SK-N-SH (cell line): ENCODE results near the gene F7. TPM values are rescaled to one million over a fixed set of nuclear protein-coding genes. Genes with fewer than 3 reads are reported as not detected.

Source experiments
- CTCF ChIA-PET: fragments of 300-600, 350-600 bp; formaldehyde crosslinking; extraction: SDS; loops from one replicate; lab custom pipeline; 2021; lab: Yijun Ruan, JAX
- POLR2A ChIA-PET: fragments of 350-600 bp; sonication (Branson Sonifier 250); formaldehyde crosslinking; extraction: SDS; loops from one replicate; lab custom pipeline; 2020; ENCODE audit warnings: antibody characterized with exemption, inconsistent platforms; lab: Yijun Ruan, JAX
- DNase-seq: peaks from one replicate; pipeline ENCODE4 v3.0.0; 2012
- H2AFZ ChIP-seq: fragments of 200-600 bp; sonication (generic); 2 replicates; pipeline ENCODE4 v1.8.1; 2016; ENCODE audit warnings: antibody characterized with exemption, mild to moderate bottlenecking, low read depth
- H3F3A ChIP-seq: fragments of 200-600 bp; sonication (generic); replicated peaks from 2 replicates; pipeline ENCODE3; 2016; ENCODE audit warnings: antibody characterized with exemption, mild to moderate bottlenecking; ENCODE audit not compliant: insufficient read depth
- H3K27ac ChIP-seq, 2 experiments: fragments of 200-500 bp in 1 of 2; fragments of 200-600 bp in 1 of 2; sonication (Bioruptor generic) in 1 of 2; sonication (generic), shearing (Covaris generic) in 1 of 2; 2 replicates each; pipeline versions ENCODE4 v1.5.1 to v1.6.1; 2014 to 2016; ENCODE audit warnings: low read depth in 2 of 2, inconsistent platforms in 1 of 2, low read length in 1 of 2, mild to moderate bottlenecking in 1 of 2, mixed read lengths in 1 of 2
- H3K27me3 ChIP-seq: fragments of 200-600 bp; sonication (generic), shearing (Covaris generic); 2 replicates; pipeline ENCODE4 v1.6.1; 2016; ENCODE audit warnings: mixed run types; ENCODE audit not compliant: insufficient read depth
- H3K36me3 ChIP-seq, 2 experiments: fragments of 200-500 bp in 1 of 2; fragments of 200-600 bp in 1 of 2; sonication (Bioruptor generic) in 1 of 2; sonication (generic) in 1 of 2; replicated peaks in 1 of 2; 2 replicates each; pipeline versions ENCODE3 to v1.5.1; 2014 to 2016; ENCODE audit warnings: low read length in 1 of 2, mild to moderate bottlenecking in 1 of 2; ENCODE audit not compliant: insufficient read depth in 2 of 2, control insufficient read depth in 1 of 2
- H3K4me1 ChIP-seq, 2 experiments: fragments of 200-500 bp in 1 of 2; fragments of 200-600 bp in 1 of 2; sonication (Bioruptor generic) in 1 of 2; sonication (generic), shearing (Covaris generic) in 1 of 2; 2 replicates each; pipeline versions ENCODE4 v1.5.1 to v1.6.1; 2014 to 2016; ENCODE audit warnings: low read depth in 1 of 2, low read length in 1 of 2, mixed run types in 1 of 2; ENCODE audit not compliant: insufficient read depth in 2 of 2, control insufficient read depth in 1 of 2
- H3K4me2 ChIP-seq: fragments of 200-600 bp; sonication (generic), shearing (Covaris generic); 2 replicates; pipeline ENCODE4 v1.6.1; 2017; ENCODE audit warnings: mixed run types
- H3K4me3 ChIP-seq, 2 experiments: fragments of 200-500 bp in 1 of 2; fragments of 200-600 bp in 1 of 2; sonication (Bioruptor generic) in 1 of 2; sonication (generic), shearing (Covaris generic) in 1 of 2; 2 replicates each; pipeline versions ENCODE4 v1.5.1 to v1.8.1; 2014 to 2016; ENCODE audit warnings: low read depth in 2 of 2, inconsistent platforms in 1 of 2, low read length in 1 of 2, mild to moderate bottlenecking in 1 of 2, mixed read lengths in 1 of 2, moderate library complexity in 1 of 2
- H3K79me2 ChIP-seq: fragments of 200-600 bp; sonication (generic); 2 replicates; pipeline ENCODE4 v1.8.1; 2017; ENCODE audit warnings: mild to moderate bottlenecking; ENCODE audit not compliant: insufficient read depth
- H3K9ac ChIP-seq: fragments of 200-600 bp; sonication (generic); 2 replicates; pipeline ENCODE4 v1.6.1; 2017; ENCODE audit warnings: mixed run types
- H3K9me2 ChIP-seq: fragments of 200-600 bp; sonication (generic); 2 replicates; pipeline ENCODE4 v1.6.1; 2017; ENCODE audit warnings: mixed run types
- H3K9me3 ChIP-seq: fragments of 200-600 bp; sonication (generic); 2 replicates; pipeline ENCODE4 v1.6.1; 2017; ENCODE audit warnings: mixed run types, mild to moderate bottlenecking, moderate library complexity
- H4K20me1 ChIP-seq: fragments of 200-600 bp; sonication (generic); 2 replicates; pipeline ENCODE4 v1.6.1; 2017; ENCODE audit warnings: mild to moderate bottlenecking, mixed run types; ENCODE audit not compliant: insufficient read depth
- CHD2 ChIP-seq: fragments of 150-350 bp; IDR thresholded peaks from 2 replicates; pipeline ENCODE4 v1.6.1; 2018; ENCODE audit warnings: low read length; ENCODE audit not compliant: partially characterized antibody
- EP300 ChIP-seq, 2 experiments: IDR thresholded peaks; 2 replicates each; pipeline versions ENCODE4 v1.4.0 to v1.6.1; 2012; ENCODE audit warnings: borderline replicate concordance in 1 of 2, low read depth in 1 of 2, low read length in 1 of 2
- FOSL2 ChIP-seq: IDR thresholded peaks from 2 replicates; pipeline ENCODE4 v1.4.0; 2012; ENCODE audit warnings: low read depth, mild to moderate bottlenecking, moderate library complexity, borderline replicate concordance
- FOXJ3 ChIP-seq: sonication (generic); formaldehyde crosslinking; IDR thresholded peaks from 2 replicates; pipeline ENCODE4 v1.5.1; 2020; ENCODE audit warnings: mild to moderate bottlenecking, missing genetic modification reagents
- GABPA ChIP-seq: IDR thresholded peaks from 2 replicates; pipeline ENCODE4 v1.4.0; 2012; ENCODE audit warnings: low read depth, mild to moderate bottlenecking
- IRF3 ChIP-seq: fragments of 150-350 bp; IDR thresholded peaks from 2 replicates; pipeline ENCODE4 v1.6.1; 2016; ENCODE audit warnings: mild to moderate bottlenecking, low read depth, low read length
- MAX ChIP-seq: IDR thresholded peaks from 2 replicates; pipeline ENCODE4 v1.4.0; 2012; ENCODE audit warnings: low read depth
- MEF2A ChIP-seq: IDR thresholded peaks from 2 replicates; pipeline ENCODE4 v1.4.0; 2012; ENCODE audit warnings: low read depth, borderline replicate concordance
- MXI1 ChIP-seq: IDR thresholded peaks from 2 replicates; pipeline ENCODE4 v1.6.1; 2012; ENCODE audit warnings: mild to moderate bottlenecking, low read depth, low read length, improper control_type of control experiment
- NRF1 ChIP-seq: IDR thresholded peaks from 2 replicates; pipeline ENCODE4 v1.6.1; 2012; ENCODE audit warnings: low read depth, mild to moderate bottlenecking, low read length
- POLR2AphosphoS5 ChIP-seq: IDR thresholded peaks from 2 replicates; pipeline ENCODE4 v1.6.1; 2012; ENCODE audit warnings: low read depth, low read length
- RAD21 ChIP-seq: IDR thresholded peaks from 2 replicates; pipeline ENCODE4 v1.6.1; 2012; ENCODE audit warnings: mild to moderate bottlenecking, low read length
- RCOR1 ChIP-seq: fragments of 150-350 bp; IDR thresholded peaks from 2 replicates; pipeline ENCODE4 v1.6.1; 2017; ENCODE audit warnings: antibody characterized with exemption, low read length
- RFX5 ChIP-seq: IDR thresholded peaks from 2 replicates; pipeline ENCODE4 v1.6.1; 2012; ENCODE audit warnings: mild to moderate bottlenecking, improper control_type of control experiment, low read length
- RXRA ChIP-seq: IDR thresholded peaks from 2 replicates; pipeline ENCODE4 v1.4.0; 2012; ENCODE audit warnings: low read depth, mild to moderate bottlenecking, borderline replicate concordance
- SIN3A ChIP-seq: IDR thresholded peaks from 2 replicates; pipeline ENCODE4 v1.6.1; 2012; ENCODE audit warnings: low read depth, mild to moderate bottlenecking, low read length, moderate library complexity, borderline replicate concordance
- TCF12 ChIP-seq: IDR thresholded peaks from 2 replicates; pipeline ENCODE4 v1.4.0; 2012
- YY1 ChIP-seq: IDR thresholded peaks from 2 replicates; pipeline ENCODE4 v1.4.0; 2012; ENCODE audit warnings: low read depth, mild to moderate bottlenecking
- ZBTB33 ChIP-seq: IDR thresholded peaks from 2 replicates; pipeline ENCODE4 v1.4.0; 2012; ENCODE audit warnings: low read depth, borderline replicate concordance
- WGBS: methylation state at CpG from one replicate; pipeline ENCODE4 v1.1.6; 2017; ENCODE audit warnings: low lambda C conversion rate; 5-methylcytosine and 5-hydroxymethylcytosine counted together
- polyA plus RNA-seq, 3 experiments: library from polyadenylated mRNA; depleted of rRNA; stranded (reverse); fragments of >200 nt; gene quantifications; 2 replicates each; pipeline ENCODE4 v1.2.3, GENCODE V29; 2012
- TF ChIP-seq, protein P1 (sequence below): fragments of 200-600 bp; sonication (generic); IDR thresholded peaks from 2 replicates; pipeline ENCODE4 v1.6.1; 2017; ENCODE audit warnings: antibody characterized with exemption, mild to moderate bottlenecking, moderate library complexity

Gene F7
- polyA plus RNA-seq, 1 of the 3 experiments (the other 2 are of a cell fraction), result not detected

- Histone ChIP-seq H3K27me3 (no peaks in the 10 kb centered on the region), H3F3A (no peaks in the 10 kb centered on the region), H2AFZ (no peak overlapping the region), H3K4me3 (no peak overlapping the region), H4K20me1 (no peaks in the 10 kb centered on the region), H3K4me2 (no peak overlapping the region), H3K27ac (no peak overlapping the region), H3K4me1 (no peaks in the 10 kb centered on the region), H3K79me2 (no peaks in the 10 kb centered on the region), H3K9ac (no peak overlapping the region), H3K9me2 (no peaks in the 10 kb centered on the region), H3K36me3 (no peaks in the 10 kb centered on the region), H3K9me3 (no peaks in the 10 kb centered on the region)
- POLR2A ChIA-PET, result no interaction called here
- TF ChIP-seq EP300 (IDR thresholded peaks at IDR 0.05; ENCODE audit: borderline replicate concordance in 1 of 2, low read depth in 1 of 2, low read length in 1 of 2) (no peak), CHD2 (no peak)
- WGBS, result 89% methylated on average over 27 of the region's 27 CpGs
- DNase-seq, result no peak
- CTCF ChIA-PET, result no interaction called here
Observed at GRCh38 chr13:113129480-113129879, 23.9 kb downstream of the F7 start.

- no peak overlapping the region for H3K4me2 ChIP-seq
- H3K9me2 ChIP-seq, result no peaks in the 10 kb centered on the region
- H2AFZ ChIP-seq, result no peak overlapping the region
- no peaks in the 10 kb centered on the region for H4K20me1 ChIP-seq
- H3K36me3 ChIP-seq, result no peaks in the 10 kb centered on the region
- WGBS, result 94% methylated on average over 40 of the region's 60 CpGs
- DNase-seq, result no peak
- no peaks in the 10 kb centered on the region for H3K79me2 ChIP-seq
- H3K9ac ChIP-seq, result no peak overlapping the region
- H3K9me3 ChIP-seq, result no peaks in the 10 kb centered on the region
- ChIA-PET CTCF (no interaction called here), POLR2A (interaction anchor here (0.6 kb wide), 1 partner anchor 25 kb away, joined by 3 read pairs; no protein-coding TSS in a partner anchor)
- H3K27me3 ChIP-seq, result no peaks in the 10 kb centered on the region
- H3K4me1 ChIP-seq, result no peaks in the 10 kb centered on the region
- H3K4me3 ChIP-seq, result no peak overlapping the region
- TF ChIP-seq MEF2A, result no peak
- TF ChIP-seq RXRA, result no peak
- no peak for TF ChIP-seq CHD2
- no peak for TF ChIP-seq RAD21
- no peak for TF ChIP-seq YY1
- no peak for TF ChIP-seq RFX5
- TF ChIP-seq, protein P1, sequence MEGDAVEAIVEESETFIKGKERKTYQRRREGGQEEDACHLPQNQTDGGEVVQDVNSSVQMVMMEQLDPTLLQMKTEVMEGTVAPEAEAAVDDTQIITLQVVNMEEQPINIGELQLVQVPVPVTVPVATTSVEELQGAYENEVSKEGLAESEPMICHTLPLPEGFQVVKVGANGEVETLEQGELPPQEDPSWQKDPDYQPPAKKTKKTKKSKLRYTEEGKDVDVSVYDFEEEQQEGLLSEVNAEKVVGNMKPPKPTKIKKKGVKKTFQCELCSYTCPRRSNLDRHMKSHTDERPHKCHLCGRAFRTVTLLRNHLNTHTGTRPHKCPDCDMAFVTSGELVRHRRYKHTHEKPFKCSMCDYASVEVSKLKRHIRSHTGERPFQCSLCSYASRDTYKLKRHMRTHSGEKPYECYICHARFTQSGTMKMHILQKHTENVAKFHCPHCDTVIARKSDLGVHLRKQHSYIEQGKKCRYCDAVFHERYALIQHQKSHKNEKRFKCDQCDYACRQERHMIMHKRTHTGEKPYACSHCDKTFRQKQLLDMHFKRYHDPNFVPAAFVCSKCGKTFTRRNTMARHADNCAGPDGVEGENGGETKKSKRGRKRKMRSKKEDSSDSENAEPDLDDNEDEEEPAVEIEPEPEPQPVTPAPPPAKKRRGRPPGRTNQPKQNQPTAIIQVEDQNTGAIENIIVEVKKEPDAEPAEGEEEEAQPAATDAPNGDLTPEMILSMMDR, result no peak
- no peak for TF ChIP-seq RCOR1
- no peak for TF ChIP-seq MAX
- no peak for TF ChIP-seq IRF3
- TF ChIP-seq MXI1, result no peak
- TF ChIP-seq FOXJ3 (CRISPR knock-in tag), result no peak
- no peak for TF ChIP-seq TCF12
- TF ChIP-seq FOSL2, result no peak
- no peak for TF ChIP-seq SIN3A
- no peak for TF ChIP-seq GABPA
- TF ChIP-seq NRF1, result no peak
- no peak for TF ChIP-seq POLR2AphosphoS5
- TF ChIP-seq ZBTB33, result no peak
- no peaks in the 10 kb centered on the region for H3F3A ChIP-seq
- H3K27ac ChIP-seq, result no peak overlapping the region
Observed at GRCh38 chr13:113129921-113130750, 24.5 kb downstream of the F7 start.
